ENCODE results near the gene GABRR2. TPM values are rescaled to one million over a fixed set of nuclear protein-coding genes. Genes with fewer than 3 reads are reported as not detected.
A peak's percentile ranks its signal among the peaks of the same experiment; 100 is the strongest.
"Not testable (repeated sequence)": the region's sequence is repeated elsewhere in the genome, so short reads cannot be mapped to it uniquely, and the experiment has no call there.

Gene GABRR2
- total RNA-seq, 1 donor from 2014 or later = 0.51 TPM

DNA sequence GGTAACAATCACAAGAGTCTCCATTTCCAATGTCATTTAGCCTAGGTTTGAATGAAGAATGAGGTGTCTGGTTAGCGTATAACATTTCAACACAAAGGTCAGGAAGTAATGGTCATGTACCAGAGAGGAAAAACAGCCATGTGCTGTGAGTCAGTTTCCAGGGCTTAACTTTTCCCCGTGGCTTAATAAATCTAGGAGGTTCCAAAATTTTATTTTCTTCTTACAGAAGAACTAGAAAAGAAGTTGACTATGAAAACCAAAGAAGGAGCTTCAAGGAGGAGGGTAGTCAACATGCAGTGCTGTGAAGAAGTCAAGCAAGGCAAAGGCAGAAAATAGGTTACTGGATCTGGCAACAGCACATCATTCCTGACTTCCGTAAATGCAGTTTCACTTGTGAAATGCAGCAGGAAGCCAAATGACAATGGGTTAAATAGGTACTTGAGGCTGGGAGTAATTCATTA is 8.4 kb upstream of the GABRR2 start:
- peak; percentile 81 for DNase-seq

DNA sequence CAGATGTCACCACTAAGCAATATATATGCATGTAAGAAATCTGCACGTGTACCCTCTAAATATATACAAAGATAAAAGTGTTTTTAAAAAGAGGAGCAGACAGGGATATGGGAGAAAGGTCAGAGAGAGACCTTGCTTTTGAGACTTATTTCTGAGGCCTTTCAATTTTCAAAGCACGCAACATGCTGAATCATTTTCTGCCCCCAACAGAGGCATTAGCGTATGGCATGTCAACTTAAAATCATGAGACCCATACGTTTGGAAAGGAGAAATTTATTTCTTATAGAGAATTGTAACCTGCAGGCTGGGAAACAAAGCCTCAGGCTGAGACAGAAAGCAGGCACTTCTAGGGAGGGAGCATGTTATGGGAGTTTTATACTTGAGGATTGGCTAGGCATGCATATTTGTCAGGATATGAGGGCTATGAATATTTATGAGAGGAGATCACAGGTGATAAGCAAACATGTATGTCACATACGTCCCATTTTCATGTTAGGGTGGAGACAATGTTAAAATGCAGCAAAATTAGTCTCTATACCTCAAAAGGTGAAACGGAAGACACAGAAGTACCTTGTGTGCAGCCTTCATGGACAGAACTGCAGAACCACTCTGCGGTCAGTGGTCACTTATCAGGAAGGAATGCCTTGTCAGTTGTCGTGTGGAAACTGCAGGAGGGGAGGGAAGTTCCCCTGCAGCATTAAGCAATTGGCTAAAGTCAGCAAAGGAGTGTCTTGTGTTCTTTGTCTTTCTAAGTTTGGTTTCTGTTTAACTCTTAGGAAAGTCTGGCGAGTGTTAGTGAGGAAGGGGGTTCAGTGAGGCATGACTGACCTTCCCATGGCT is 6.3 kb upstream of the GABRR2 start:
- no peak for DNase-seq

DNA sequence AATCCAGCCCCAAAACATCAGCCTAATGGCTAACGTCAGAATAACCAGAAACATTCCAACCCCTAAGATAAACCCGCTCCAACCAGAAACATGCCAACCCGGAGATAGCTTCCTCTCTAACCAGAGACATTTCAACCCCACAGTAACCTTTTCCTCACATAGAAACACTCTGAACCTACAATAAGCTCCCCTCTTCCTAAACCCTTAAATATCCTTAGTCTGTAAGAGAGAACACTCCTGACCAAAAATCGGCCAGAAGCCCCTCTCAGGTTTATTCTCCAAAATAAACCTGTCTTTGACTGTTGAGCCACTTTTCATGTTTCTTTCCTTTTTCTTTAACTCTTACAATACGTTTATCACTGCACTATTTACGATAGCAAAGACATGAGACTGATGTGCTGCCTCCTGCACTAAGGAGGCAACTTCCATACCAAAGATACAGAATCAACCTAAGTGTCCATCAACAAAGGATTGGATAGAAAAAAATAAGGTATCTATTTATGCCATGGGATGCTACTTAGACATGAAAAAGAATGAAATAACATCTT is 5.0 kb upstream of the GABRR2 start:
- no peak for DNase-seq

GRCh38 chr6:89317067-89317466 is 2.0 kb upstream of the GABRR2 start:
- DNase-seq = no peak

- no peak for DNase-seq
Observed at GRCh38 chr6:89314692-89315091, 407 bp downstream of the GABRR2 start.

- DNase-seq = peak; percentile 61
Observed at GRCh38 chr6:89313006-89313405, 2.1 kb downstream of the GABRR2 start.

- peak; percentile 95 for DNase-seq
Observed at GRCh38 chr6:89311853-89312531, 3.1 kb downstream of the GABRR2 start.

DNA sequence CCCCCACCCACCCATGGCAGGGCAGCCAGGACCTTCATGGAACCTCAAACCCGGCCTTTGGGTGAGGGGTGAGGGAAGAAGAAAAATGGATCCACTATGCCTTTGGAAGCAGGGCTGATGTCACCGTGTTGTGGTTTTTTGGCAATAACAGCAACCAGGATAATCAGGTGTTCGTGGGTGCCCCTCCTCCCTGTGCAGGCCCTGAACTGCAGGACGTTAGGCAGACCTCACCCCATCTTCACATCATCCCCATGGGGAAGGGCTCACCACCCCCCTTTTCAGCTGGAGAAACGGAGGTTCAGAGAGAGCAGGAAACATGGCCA is 3.6 kb downstream of the GABRR2 start:
- DNase-seq = no peak

DNA sequence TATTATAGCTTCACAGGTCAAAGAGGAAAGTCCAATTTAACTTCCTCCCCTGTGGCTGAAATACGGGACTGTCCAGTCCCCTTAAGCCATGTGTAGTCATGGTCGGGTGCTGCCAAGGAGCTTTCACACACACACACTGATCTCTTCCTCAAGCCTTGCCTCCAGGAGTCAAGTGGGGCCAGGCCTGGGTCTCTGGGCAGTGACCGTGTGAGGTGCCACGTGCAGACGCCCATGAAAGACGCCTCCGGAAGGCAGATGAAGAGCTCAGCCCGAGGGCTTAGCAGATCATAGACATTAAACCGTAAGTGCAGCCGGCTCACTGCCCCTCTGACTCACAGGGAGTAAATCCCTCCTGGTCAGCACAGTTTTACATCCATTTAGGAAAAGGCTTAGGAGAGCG is 4.2 kb downstream of the GABRR2 start:
- DNase-seq = peak; percentile 40

- no peak for DNase-seq
Observed at GRCh38 chr6:89308525-89309395, 6.3 kb downstream of the GABRR2 start.

DNA sequence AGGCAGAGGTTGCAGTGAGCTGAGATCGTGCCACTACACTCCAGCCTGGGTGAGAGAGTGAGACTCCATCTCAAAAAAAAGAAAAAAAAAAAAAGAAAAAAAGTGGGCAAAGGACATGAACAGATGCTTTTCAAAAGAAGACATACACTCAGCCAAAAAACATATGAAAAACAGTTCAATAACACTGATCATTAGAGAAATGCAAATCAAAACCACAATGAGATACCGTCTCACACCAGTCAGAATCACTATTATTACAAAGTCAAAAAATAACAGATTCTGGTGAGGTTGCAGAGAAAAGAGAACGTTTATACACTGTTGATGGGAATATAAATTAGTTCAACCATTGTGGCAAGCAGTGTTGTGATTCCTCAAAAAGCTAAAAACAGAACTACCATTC is 10.6 kb downstream of the GABRR2 start:
- DNase-seq = not testable (repeated sequence)

DNA sequence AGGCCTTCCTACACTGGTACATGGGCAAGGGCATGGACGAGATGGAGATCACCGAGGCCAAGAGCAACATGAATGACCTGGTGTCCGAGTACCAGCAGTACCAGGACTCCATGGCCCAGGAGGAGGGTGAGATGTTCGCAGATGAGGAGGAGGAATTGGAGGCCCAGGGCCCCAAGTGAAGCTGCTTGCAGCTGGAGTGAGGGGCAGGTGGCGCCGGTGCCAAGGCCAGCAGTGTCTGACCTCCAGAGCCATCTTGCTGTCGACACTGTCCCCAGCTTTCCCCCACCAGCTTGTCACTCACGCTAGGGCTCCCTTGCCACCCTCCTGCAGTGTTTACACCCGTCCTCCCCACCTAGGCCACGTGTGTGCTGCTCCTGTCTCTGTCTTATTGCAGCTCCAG is 12.2 kb downstream of the GABRR2 start:
- DNase-seq = no peak

DNA sequence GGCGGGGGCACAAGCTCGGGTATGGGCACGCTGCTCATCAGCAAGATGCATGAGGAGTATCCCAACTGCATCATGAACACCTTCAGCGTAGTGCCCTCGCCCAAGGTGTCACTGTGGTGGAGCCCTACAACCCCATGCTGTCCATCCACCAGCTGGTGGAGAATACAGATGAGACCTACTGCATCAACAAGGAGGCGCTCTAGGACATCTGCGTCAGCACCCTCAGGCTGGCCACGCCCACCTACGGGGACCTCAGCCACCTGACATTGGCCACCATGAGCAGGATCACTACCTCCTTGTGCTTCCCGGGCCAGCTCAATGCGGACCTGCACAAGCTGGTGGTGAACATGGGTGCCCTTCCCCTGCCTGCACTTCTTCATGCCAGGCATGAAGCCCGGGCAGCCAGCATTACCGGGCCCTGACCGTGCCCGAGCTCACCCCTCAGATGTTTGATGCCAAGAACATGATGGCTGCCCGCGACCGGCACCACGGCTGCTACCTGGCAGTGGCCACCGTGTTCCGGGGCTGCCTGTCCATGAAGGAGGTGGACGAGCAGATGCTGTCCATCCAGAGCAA is 12.8 kb downstream of the GABRR2 start:
- DNase-seq = no peak

- no peak for DNase-seq
Observed at GRCh38 chr6:89301586-89302194, 13.4 kb downstream of the GABRR2 start.

GRCh38 chr6:89299466-89299850 is 15.6 kb downstream of the GABRR2 start:
- peak; percentile 91 for DNase-seq

DNA sequence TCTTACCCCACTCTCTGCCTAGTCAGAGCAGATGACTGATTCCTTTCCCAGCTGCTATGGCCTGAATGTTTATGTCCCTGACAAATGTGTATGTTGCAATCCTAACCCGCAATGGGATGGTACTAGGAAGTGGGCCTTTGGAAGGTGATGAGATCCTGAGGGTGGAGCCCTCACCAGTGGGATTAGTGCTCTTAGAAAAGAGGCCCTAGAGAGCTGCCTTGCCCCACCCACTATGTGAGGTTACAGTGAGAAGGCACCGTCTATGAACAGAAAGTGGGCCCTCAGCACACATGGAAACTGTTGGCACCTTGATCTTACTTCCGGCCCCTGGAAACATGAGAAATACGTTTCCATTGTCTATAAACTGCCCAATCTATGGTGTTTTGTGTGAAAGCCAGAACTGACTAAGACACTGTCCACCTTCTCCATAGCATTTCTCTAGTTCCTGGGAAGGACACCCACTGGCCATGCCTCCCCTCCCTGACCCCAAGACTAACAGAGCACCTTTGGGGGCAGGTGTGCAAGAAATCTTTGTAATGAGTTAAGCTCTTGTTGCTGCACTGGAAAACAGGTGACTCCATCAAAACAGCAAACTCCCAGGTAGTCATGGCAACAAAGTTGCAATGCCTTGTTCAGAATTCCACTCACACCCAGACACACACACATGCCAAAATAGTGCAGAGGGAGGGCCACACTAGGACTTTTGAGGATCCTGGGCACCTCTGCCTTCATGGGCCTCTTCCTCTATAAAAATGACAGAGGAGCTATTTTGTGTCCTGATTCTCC is 16.2 kb downstream of the GABRR2 start:
- DNase-seq = peak; percentile 75

DNA sequence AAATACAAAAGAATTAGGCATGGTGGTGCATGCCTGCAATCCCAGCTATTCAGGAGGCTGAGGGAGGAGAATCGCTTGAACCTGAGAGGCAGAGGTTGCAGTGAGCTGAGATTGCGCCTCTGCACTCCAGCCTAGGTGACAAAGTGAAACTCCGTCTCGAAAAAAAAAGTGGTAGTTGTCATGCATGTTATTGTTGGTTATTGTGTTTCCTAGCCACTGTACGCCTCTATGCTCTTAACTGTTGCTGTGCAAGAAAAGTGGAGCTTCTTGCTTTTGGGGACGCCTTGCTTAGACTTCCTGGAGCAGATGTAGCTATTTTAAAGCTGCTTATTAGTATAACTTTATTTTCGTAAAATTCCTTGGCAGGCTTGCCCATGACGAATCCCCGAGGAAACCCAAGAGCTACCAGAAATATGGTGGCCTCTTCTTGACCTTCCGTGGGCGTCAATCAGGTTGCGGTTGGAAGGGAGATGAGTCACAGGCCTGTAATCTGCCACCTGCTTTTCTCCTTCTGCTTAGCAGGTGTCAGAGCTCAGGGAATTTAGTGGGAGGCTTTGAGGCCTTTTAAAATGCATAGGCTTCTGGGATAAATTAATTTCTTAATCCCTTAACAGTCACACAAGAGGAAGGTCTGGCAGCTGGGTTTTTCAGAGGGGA is 17.3 kb downstream of the GABRR2 start:
- DNase-seq = peak; percentile 99

GRCh38 chr6:89295981-89296380 is 19.1 kb downstream of the GABRR2 start:
- DNase-seq = no peak

DNA sequence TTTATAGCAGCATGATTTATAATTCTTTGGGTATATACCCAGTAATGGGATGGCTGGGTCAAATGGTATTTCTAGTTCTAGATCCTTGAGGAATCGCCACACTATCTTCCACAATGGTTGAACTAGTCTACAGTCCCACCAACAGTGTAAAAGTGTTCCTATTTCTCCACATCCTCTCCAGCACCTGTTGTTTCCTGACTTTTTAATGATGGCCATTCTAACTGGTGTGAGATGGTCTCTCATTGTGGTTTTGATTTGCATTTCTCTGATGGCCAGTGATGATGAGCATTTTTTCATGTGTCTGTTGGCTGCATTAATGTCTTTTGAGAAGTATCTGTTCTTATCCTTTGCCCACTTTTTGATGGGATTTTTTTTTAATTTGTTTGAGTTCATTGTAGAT is 20.0 kb downstream of the GABRR2 start:
- not testable (repeated sequence) for DNase-seq

DNA sequence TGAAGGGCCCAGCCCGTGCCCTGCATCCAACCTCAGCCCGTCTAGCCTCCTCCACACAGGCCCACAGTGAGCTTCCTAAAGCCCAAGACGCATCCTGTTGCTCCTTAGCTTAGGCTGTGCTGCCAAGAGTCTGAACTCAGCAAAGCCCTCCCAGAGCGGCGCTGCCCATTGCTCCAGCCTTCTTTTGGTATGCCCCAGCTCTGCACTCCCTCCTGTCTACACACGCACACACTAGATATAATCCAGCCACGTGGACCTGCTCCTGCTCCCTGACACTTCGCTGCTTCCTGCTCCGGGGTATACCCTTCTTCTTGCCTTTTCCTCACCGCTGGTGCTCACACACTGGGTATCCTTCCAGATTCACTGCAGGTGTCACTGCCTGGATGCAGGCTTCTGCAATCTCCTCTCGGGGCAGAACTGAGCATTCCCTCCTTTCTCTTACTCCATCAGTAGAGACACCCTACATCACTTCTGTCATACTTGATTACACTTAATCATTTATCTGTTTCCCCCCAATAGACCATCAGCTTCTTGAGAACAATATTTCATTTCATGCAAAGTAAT is 23.8 kb downstream of the GABRR2 start:
- no peak for DNase-seq

Measured in dermis blood vessel endothelial cell (primary cell).